Colonic mucosa (tissue), 4 donors: ENCODE results near the gene KDM7A. TPM values are rescaled to one million over a fixed set of nuclear protein-coding genes. Genes with fewer than 3 reads are reported as not detected.

Experiments
- DNase-seq: peaks from one replicate; pipeline ENCODE4 v3.0.0-alpha.2; 2020
- H3K27ac ChIP-seq: fragments of 200-600 bp; one replicate; pipeline ENCODE4 v1.8.0; 2021
- H3K27me3 ChIP-seq: fragments of 200-600 bp; one replicate; pipeline ENCODE4 v1.8.0; 2021
- H3K36me3 ChIP-seq: fragments of 200-600 bp; one replicate; pipeline ENCODE4 v1.8.0; 2021
- H3K4me1 ChIP-seq: fragments of 200-600 bp; one replicate; pipeline ENCODE4 v1.8.0; 2021; ENCODE audit warnings: mild to moderate bottlenecking
- H3K4me3 ChIP-seq: fragments of 200-600 bp; one replicate; pipeline ENCODE4 v1.8.0; 2021
- H3K9ac ChIP-seq, 2 donors: one replicate each; pipeline ENCODE4 v1.7.0; 2013; ENCODE audit warnings: control low read depth in 2 of 2, low read depth in 2 of 2, low read length in 2 of 2
- H3K9me3 ChIP-seq: fragments of 200-600 bp; one replicate; pipeline ENCODE4 v1.8.0; 2021
- CTCF ChIP-seq: fragments of 200-600 bp; IDR thresholded peaks from one replicate; pipeline ENCODE4 v1.8.0; 2022; ENCODE audit warnings: antibody characterized with exemption, mild to moderate bottlenecking
- intact Hi-C: fragments of 100-400 bp; cut with DNase I; formaldehyde crosslinking; loops from one replicate; pipeline ENCODE4 v1.14.1; 2022
- total RNA-seq, 2 donors: library from RNA; stranded (reverse); fragmentation: NEBNext Ultra II Directional in 1 of 2; extraction: Animal tissue kit (Norgen Biotek cat#: 25700) in 1 of 2; gene quantifications; one replicate each; pipeline ENCODE4 v1.2.1, GENCODE V29; 2021
- donor health status: healthy.
- donor health status: DM: no; HTN: no; CAD: no.
- donor health status: DM: no; HTN: no; CAD: no.

Gene KDM7A
- total RNA-seq, 2 donors from 2014 or later: 14.7 to 37.5 TPM

GRCh38 chr7:140141256-140141655 lies 35.5 kb downstream of the KDM7A start:
- H3K4me1 ChIP-seq: no peaks in the 10 kb centered on the region
- no peak for TF ChIP-seq CTCF
- H3K9ac ChIP-seq: no peak overlapping the region
- no peak overlapping the region for H3K27ac ChIP-seq
- no peaks in the 10 kb centered on the region for H3K9me3 ChIP-seq
- H3K27me3 ChIP-seq: no peaks in the 10 kb centered on the region
- intact Hi-C loops: no loop called here
- no peaks in the 10 kb centered on the region for H3K36me3 ChIP-seq
- no peak for DNase-seq
- H3K4me3 ChIP-seq: no peak overlapping the region

DNA sequence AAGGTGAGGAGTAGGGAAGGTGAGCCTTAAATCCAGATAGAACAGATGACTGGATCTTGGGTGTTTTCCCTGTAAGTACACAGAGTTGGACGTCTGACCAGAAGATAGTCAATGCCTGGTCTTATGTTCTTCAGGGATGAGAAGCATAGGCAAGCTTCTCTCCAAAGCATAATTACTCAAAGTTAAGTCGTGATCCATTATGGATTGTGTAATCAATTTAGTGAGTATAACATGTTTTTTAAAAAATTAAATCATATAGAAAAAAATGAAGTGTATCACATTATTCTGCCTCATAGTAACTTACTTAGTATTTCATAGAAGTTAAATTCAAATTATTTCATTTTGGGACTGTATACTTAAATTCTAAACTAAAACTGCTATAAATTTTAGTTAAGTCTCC lies 39.7 kb downstream of the KDM7A start:
- Histone ChIP-seq H3K36me3 (peaks cover 10% of the 10 kb centered on the region), H3K27me3 (no peaks in the 10 kb centered on the region), H3K9ac (no peak overlapping the region), H3K9me3 (no peaks in the 10 kb centered on the region), H3K4me3 (no peak overlapping the region), H3K4me1 (no peaks in the 10 kb centered on the region), H3K27ac (no peak overlapping the region)
- intact Hi-C loops: no loop called here
- TF ChIP-seq CTCF: no peak
- no peak for DNase-seq

DNA sequence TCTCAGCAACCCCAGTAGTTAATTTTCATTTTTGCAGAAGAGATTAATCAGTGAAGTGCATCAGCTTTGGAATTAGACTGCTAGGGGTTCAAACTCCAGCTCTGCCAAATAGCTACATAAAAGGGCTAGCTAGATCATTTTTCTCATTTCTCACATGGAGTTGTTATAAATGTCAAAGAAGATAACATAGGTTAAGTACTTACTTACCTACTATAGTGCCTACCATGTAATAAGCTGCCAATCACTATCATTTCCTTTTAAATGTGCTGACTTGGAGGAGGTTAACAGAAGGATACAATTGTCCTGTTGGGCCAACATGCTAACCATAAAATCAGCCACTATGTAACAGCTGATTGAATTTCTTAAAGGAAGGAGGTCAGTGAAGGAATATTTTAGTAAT lies 40.7 kb downstream of the KDM7A start:
- intact Hi-C loops: no loop called here
- no peak for DNase-seq
- Histone ChIP-seq H3K4me1 (no peaks in the 10 kb centered on the region), H3K4me3 (no peak overlapping the region), H3K9ac (no peak overlapping the region), H3K36me3 (peaks cover 10% of the 10 kb centered on the region), H3K9me3 (no peaks in the 10 kb centered on the region), H3K27ac (no peak overlapping the region), H3K27me3 (no peaks in the 10 kb centered on the region)
- TF ChIP-seq CTCF: no peak

- no peak for TF ChIP-seq CTCF
- H3K9me3 ChIP-seq: no peaks in the 10 kb centered on the region
- DNase-seq: no peak
- H3K36me3 ChIP-seq: peaks cover 10% of the 10 kb centered on the region
- no peaks in the 10 kb centered on the region for H3K4me1 ChIP-seq
- H3K27me3 ChIP-seq: no peaks in the 10 kb centered on the region
- no peak overlapping the region for H3K9ac ChIP-seq
- intact Hi-C loops: no loop called here
- H3K4me3 ChIP-seq: no peak overlapping the region
- H3K27ac ChIP-seq: no peak overlapping the region
These were observed 42.7 kb downstream of the KDM7A start for GRCh38 chr7:140134039-140134438.

DNA sequence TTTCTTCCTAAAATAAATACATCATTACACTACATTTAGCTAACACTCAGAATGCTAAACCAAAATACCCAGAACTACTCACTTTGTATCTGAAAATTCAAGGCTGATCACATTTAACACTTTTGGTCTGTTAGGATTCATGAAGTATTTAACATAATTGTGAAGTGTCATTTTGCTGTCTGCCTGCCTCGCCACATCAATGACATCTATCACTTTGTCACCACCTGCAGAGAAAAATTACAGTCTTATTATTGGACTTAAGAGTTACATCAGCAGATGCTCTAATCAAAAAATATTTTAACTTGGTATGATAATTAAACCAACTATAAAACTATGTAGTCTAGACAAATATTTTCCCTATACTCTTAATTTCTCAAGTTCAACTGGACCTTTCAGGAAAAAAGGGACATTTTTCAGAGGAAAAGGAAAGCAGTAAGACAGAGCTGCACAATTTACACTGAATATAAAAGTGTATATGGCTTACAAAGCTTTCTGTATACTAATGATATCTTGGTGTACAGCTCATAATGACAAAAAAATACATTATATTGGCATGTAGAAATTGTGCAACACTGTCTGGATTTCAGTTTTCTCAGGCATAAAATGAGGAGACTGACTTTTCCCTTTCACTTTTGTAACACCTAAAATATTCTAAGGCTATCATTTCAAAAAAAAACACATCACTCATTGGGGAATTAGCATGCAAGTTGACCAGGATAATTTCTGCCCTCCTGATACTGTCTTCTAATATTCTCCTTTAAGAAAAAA lies 49.2 kb downstream of the KDM7A start:
- H3K9ac ChIP-seq: no peak overlapping the region
- H3K4me1 ChIP-seq: no peaks in the 10 kb centered on the region
- no peak overlapping the region for H3K27ac ChIP-seq
- no peaks in the 10 kb centered on the region for H3K27me3 ChIP-seq
- intact Hi-C loops: no loop called here
- peaks cover 5% of the 10 kb centered on the region for H3K36me3 ChIP-seq
- no peak for DNase-seq
- H3K4me3 ChIP-seq: no peak overlapping the region
- TF ChIP-seq CTCF: no peak
- no peaks in the 10 kb centered on the region for H3K9me3 ChIP-seq
